ENCODE measurements around the gene AGAP1. TPM values are rescaled to one million over a fixed set of nuclear protein-coding genes. Genes with fewer than 3 reads are reported as not detected.

The AGAP1 gene
- total and polyA plus RNA-seq, 2 donors (not counting 3 experiments of a cell fraction or from before 2014, with no cell fraction given) = 10.2 to 20.9 TPM

DNA sequence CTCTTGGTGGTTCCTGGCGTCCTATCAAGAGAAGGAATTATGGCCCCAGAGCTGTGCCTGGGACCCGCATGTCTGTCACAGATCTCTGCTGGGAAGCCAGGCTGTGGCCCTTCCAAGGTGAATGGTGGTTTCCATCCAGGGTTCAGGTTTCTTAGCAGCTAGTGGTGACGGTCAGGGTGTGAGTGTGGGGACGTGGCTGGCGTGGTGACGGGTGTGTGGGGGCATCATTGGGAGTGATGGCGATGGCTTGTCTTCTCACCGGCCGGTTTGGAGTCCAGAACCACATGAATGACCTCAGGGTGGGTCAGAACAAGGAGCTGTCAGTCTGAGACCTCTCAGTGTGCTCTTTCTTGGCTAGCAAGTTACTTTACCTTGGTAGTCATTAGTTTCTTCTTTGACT lies 52.6 kb downstream of the AGAP1 start:
- Histone ChIP-seq H3K9me3 (replicated peaks; ENCODE audit: control insufficient read depth, insufficient read depth, low read length) (no peaks in the 10 kb centered on the region), H3K27ac (ENCODE audit: insufficient read depth, low read depth, low read length) (no peak overlapping the region), H2AFZ (ENCODE audit: low read depth, low read length) (no peak overlapping the region), H3K4me2 (ENCODE audit: insufficient read depth, low read length) (no peak overlapping the region), H3K9ac (replicated peaks; ENCODE audit: extremely low read depth, insufficient read depth, low read length) (no peak overlapping the region), H4K20me1 (replicated peaks; ENCODE audit: control insufficient read depth, extremely low read depth, insufficient read depth, low read length) (no peaks in the 10 kb centered on the region), H3K36me3 (ENCODE audit: control insufficient read depth in 2 of 2, extremely low read depth in 1 of 2, insufficient read depth in 2 of 2, low read length in 2 of 2) (no peaks in the 10 kb centered on the region), H3K79me2 (ENCODE audit: control insufficient read depth, insufficient read depth, low read length) (no peaks in the 10 kb centered on the region), H3K27me3 (ENCODE audit: control insufficient read depth in 2 of 2, insufficient read depth in 2 of 2, low read length in 2 of 2) (no peaks in the 10 kb centered on the region), H3K4me3 (replicated peaks in 1 of 3; ENCODE audit: insufficient read depth in 1 of 3, low read depth in 1 of 3, low read length in 3 of 3) (no peak overlapping the region), H3K4me1 (ENCODE audit: control insufficient read depth, extremely low read depth, insufficient read depth, low read length) (no peaks in the 10 kb centered on the region), H3K9me1 (replicated peaks; ENCODE audit: control insufficient read depth, extremely low read depth, insufficient read depth, low read length) (no peaks in the 10 kb centered on the region)
- intact Hi-C loops (cut with micrococcal nuclease) (no loop called here), dilution Hi-C loops (cut with MboI; ENCODE audit: extremely low pct_ligation_motif_present, low sequenced_read_pairs) (no loop called here)
- no peak for TF ChIP-seq POLR2AphosphoS5 (IDR thresholded peaks at IDR 0.05; ENCODE audit: insufficient read depth, low read depth, low read length)
- TF ChIP-seq POLR2A (IDR thresholded peaks at IDR 0.05; ENCODE audit: low read depth, low read length) = no peak
- TF ChIP-seq EZH2 (IDR thresholded peaks at IDR 0.05; ENCODE audit: borderline replicate concordance, low read depth, low read length, severe bottlenecking) = no peak
- FAIRE-seq (no peak), DNase-seq (ENCODE audit: low read depth, low spot score) (no peak)
- no TSS peak for BruUV-seq (replicated peaks)
- CTCF ChIA-PET = no interaction called here
- POLR2A ChIA-PET = no interaction called here

DNA sequence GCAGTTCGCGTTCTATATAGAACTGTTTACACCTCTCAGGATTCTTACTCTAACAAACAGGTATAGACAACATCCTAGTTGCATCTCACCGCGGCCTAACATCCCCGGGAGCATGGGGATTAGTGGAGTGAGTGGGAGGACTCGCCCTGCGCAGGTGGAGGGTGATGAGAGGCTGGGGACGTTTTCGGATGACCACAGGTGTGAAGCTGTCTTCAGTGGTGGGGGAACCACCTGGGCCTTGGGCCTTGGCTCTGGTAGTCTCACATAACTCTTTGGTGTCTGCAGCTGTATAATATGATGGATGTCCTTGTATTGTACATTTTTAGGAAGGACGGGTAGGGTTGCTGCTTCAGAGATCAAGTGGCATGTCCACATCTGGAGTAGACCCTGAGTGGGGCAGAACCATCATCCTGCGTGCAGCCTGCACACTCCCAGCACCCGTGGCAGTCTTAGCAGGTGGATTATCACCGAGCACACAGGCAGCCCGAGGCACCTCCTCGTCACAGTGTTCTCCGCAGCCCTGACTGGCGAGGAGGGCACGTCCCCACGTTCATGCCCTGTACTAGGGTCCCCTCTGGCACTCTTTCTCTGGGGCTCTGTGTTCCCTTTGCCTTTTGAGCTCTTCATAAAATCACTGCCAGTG lies 56.0 kb downstream of the AGAP1 start:
- Histone ChIP-seq H4K20me1 (replicated peaks; ENCODE audit: control insufficient read depth, extremely low read depth, insufficient read depth, low read length) (peaks cover 7% of the 10 kb centered on the region), H2AFZ (ENCODE audit: low read depth, low read length) (no peak overlapping the region), H3K79me2 (ENCODE audit: control insufficient read depth, insufficient read depth, low read length) (no peaks in the 10 kb centered on the region), H3K4me3 (replicated peaks in 1 of 3; ENCODE audit: insufficient read depth in 1 of 3, low read depth in 1 of 3, low read length in 3 of 3) (no peak overlapping the region), H3K27ac (ENCODE audit: insufficient read depth, low read depth, low read length) (no peak overlapping the region), H3K9ac (replicated peaks; ENCODE audit: extremely low read depth, insufficient read depth, low read length) (no peak overlapping the region), H3K9me1 (replicated peaks; ENCODE audit: control insufficient read depth, extremely low read depth, insufficient read depth, low read length) (no peaks in the 10 kb centered on the region), H3K36me3 (ENCODE audit: control insufficient read depth in 2 of 2, extremely low read depth in 1 of 2, insufficient read depth in 2 of 2, low read length in 2 of 2) (no peaks in the 10 kb centered on the region), H3K9me3 (replicated peaks; ENCODE audit: control insufficient read depth, insufficient read depth, low read length) (no peaks in the 10 kb centered on the region), H3K27me3 (ENCODE audit: control insufficient read depth in 2 of 2, insufficient read depth in 2 of 2, low read length in 2 of 2) (no peaks in the 10 kb centered on the region), H3K4me1 (ENCODE audit: control insufficient read depth, extremely low read depth, insufficient read depth, low read length) (no peaks in the 10 kb centered on the region), H3K4me2 (ENCODE audit: insufficient read depth, low read length) (no peak overlapping the region)
- no TSS peak for BruUV-seq (replicated peaks)
- intact Hi-C loops (cut with micrococcal nuclease) (no loop called here), dilution Hi-C loops (cut with MboI; ENCODE audit: extremely low pct_ligation_motif_present, low sequenced_read_pairs) (no loop called here)
- no peak for DNase-seq (ENCODE audit: low read depth, low spot score)
- POLR2A ChIA-PET = no interaction called here
- no peak for FAIRE-seq
- TF ChIP-seq JUN (IDR thresholded peaks at IDR 0.05; ENCODE audit: borderline replicate concordance, insufficient read depth, insufficient read length, low read depth) (no peak), GATA2 (IDR thresholded peaks at IDR 0.05; ENCODE audit: insufficient read depth, insufficient read length, low read depth, low read length) (no peak), EZH2 (IDR thresholded peaks at IDR 0.05; ENCODE audit: borderline replicate concordance, low read depth, low read length, severe bottlenecking) (no peak), POLR2AphosphoS5 (IDR thresholded peaks at IDR 0.05; ENCODE audit: insufficient read depth, low read depth, low read length) (no peak), POLR2A (IDR thresholded peaks at IDR 0.05; ENCODE audit: low read depth, low read length) (no peak), MAX (IDR thresholded peaks at IDR 0.05; ENCODE audit: insufficient read depth, insufficient read length) (no peak), MYC (IDR thresholded peaks at IDR 0.05; ENCODE audit: low read depth, low read length) (no peak), FOS (IDR thresholded peaks at IDR 0.05; ENCODE audit: borderline replicate concordance, insufficient read depth, low read length) (no peak)
- TF ChIP-seq, protein P1, sequence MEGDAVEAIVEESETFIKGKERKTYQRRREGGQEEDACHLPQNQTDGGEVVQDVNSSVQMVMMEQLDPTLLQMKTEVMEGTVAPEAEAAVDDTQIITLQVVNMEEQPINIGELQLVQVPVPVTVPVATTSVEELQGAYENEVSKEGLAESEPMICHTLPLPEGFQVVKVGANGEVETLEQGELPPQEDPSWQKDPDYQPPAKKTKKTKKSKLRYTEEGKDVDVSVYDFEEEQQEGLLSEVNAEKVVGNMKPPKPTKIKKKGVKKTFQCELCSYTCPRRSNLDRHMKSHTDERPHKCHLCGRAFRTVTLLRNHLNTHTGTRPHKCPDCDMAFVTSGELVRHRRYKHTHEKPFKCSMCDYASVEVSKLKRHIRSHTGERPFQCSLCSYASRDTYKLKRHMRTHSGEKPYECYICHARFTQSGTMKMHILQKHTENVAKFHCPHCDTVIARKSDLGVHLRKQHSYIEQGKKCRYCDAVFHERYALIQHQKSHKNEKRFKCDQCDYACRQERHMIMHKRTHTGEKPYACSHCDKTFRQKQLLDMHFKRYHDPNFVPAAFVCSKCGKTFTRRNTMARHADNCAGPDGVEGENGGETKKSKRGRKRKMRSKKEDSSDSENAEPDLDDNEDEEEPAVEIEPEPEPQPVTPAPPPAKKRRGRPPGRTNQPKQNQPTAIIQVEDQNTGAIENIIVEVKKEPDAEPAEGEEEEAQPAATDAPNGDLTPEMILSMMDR (IDR thresholded peaks at IDR 0.05; ENCODE audit: extremely low read depth in 1 of 2, insufficient read depth in 1 of 2, low read depth in 1 of 2, low read length in 2 of 2) = no peak
- CTCF ChIA-PET = interaction anchor here (1.6 kb wide), 1 partner anchor 19 kb away, joined by 4 read pairs; no protein-coding TSS in a partner anchor

Data from endothelial cell of umbilical vein (primary cell).